ENCODE results near the gene SYT3.
"Not testable (repeated sequence)": the region's sequence is repeated elsewhere in the genome, so short reads cannot be mapped to it uniquely, and the experiment has no call there.

- not testable (repeated sequence) for TF ChIP-seq POLR2A, CTCF (IDR thresholded peaks at IDR 0.05)
Measured at GRCh38 chr19:50604264-50605073, 35.2 kb downstream of the SYT3 start.
